ENCODE measurements around the gene CUL5. TPM values are rescaled to one million over a fixed set of nuclear protein-coding genes. Genes with fewer than 3 reads are reported as not detected.

Gene CUL5
- total and polyA plus RNA-seq, 2 of the 4 experiments (the other 2 are of a cell fraction), result 8.8 to 31.0 TPM

DNA sequence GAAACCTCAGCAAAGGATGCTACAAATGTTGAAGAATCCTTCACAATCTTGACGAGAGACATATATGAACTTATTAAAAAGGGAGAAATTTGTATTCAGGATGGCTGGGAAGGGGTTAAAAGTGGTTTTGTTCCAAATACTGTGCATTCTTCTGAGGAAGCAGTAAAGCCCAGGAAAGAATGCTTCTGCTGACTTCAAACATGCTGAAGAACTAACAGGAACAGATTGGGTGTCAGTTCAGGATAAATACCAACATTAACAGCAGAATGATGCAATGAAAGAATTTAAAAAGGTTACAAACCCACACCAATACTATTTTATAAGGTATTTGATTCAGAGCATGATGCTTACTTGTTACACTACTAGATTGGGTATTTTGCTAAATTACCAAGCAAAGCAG lies 46.5 kb upstream of the CUL5 start (continued):
- TF ChIP-seq, protein P1, sequence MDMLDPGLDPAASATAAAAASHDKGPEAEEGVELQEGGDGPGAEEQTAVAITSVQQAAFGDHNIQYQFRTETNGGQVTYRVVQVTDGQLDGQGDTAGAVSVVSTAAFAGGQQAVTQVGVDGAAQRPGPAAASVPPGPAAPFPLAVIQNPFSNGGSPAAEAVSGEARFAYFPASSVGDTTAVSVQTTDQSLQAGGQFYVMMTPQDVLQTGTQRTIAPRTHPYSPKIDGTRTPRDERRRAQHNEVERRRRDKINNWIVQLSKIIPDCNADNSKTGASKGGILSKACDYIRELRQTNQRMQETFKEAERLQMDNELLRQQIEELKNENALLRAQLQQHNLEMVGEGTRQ (IDR thresholded peaks at IDR 0.05; ENCODE audit: low read depth, low read length), result no peak

DNA sequence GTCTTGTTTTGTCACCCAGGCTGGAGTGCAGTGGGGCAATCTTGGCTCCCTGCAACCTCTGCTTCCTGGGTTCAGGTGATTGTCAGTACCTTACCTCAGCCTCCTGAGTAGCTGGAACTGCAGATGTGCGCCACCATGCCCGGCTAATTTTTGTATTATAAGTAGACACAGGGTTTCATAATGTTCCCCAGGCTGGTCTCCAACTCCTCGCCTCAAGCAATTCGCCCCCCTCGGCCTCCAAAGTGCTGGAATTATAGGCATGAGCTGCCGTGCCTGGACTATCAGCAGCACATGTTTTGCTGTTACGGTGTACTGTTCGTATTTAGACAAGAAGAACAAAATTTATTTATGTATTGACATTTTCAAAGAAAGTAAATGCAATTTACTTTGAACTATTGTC lies 45.6 kb upstream of the CUL5 start:
- Histone ChIP-seq H4K91ac (ENCODE audit: insufficient read depth, low read depth, low read length) (no peak overlapping the region), H3K14ac (replicated peaks; ENCODE audit: low read depth, low read length) (no peak overlapping the region), H3K9me1 (ENCODE audit: insufficient read depth, low read length) (no peaks in the 10 kb centered on the region), H3K9ac (ENCODE audit: low read depth, low read length) (no peak overlapping the region), H3K4ac (ENCODE audit: low read depth, low read length) (no peak overlapping the region), H3K18ac (ENCODE audit: low read depth, low read length) (no peak overlapping the region), H4K20me1 (ENCODE audit: insufficient read depth, low read length) (no peaks in the 10 kb centered on the region), H2BK15ac (ENCODE audit: low read depth, low read length) (no peak overlapping the region), H2BK20ac (ENCODE audit: low read depth, low read length) (no peak overlapping the region), H2BK5ac (ENCODE audit: low read depth, low read length, poor library complexity, severe bottlenecking) (no peak overlapping the region), H4K8ac (ENCODE audit: low read depth in 2 of 2, low read length in 2 of 2) (no peak overlapping the region), H3K23ac (ENCODE audit: low read depth, low read length) (no peak overlapping the region), H3K36me3 (ENCODE audit: control insufficient read depth, insufficient read depth, low read length) (no peaks in the 10 kb centered on the region), H4K5ac (ENCODE audit: low read depth, low read length) (no peak overlapping the region), H3K4me2 (ENCODE audit: low read depth, low read length) (no peak overlapping the region), H3K4me1 (ENCODE audit: control insufficient read depth, insufficient read depth, low read length) (no peaks in the 10 kb centered on the region), H3K4me3 (ENCODE audit: insufficient read depth, low read depth, low read length) (no peak overlapping the region), H3K27ac (ENCODE audit: insufficient read depth, low read length) (no peak overlapping the region), H3K79me1 (ENCODE audit: low read depth in 1 of 2, low read length in 2 of 2) (no peaks in the 10 kb centered on the region), H2AK5ac (ENCODE audit: low read depth, low read length) (no peak overlapping the region), H2AFZ (replicated peaks; ENCODE audit: low read length, poor library complexity) (no peak overlapping the region), H2BK120ac (ENCODE audit: low read depth, low read length) (no peak overlapping the region), H2AK9ac (replicated peaks; ENCODE audit: low read depth, low read length, poor library complexity) (no peak overlapping the region), H3K56ac (ENCODE audit: extremely low read depth, insufficient read depth, low read length) (no peak overlapping the region), H3K27me3 (ENCODE audit: control insufficient read depth, insufficient read depth, low read length) (peaks cover 1% of the 10 kb centered on the region; the same call in 1 of the 2 replicates), H3K9me3 (ENCODE audit: control insufficient read depth, insufficient read depth, low read length) (no peaks in the 10 kb centered on the region)
- POLR2A ChIA-PET (ENCODE audit: unreplicated experiment), result no interaction called here
- in situ Hi-C loops (cut with MboI; ENCODE audit: low sequenced_read_pairs) (no loop called here), intact Hi-C loops (cut with micrococcal nuclease) (no loop called here), dilution Hi-C loops (cut with HindIII; ENCODE audit: low sequenced_read_pairs, unreplicated experiment) (no loop called here)
- CTCF ChIA-PET, result no interaction called here
- TF ChIP-seq RCOR1 (IDR thresholded peaks at IDR 0.05; ENCODE audit: insufficient replicate concordance, low read length) (no peak), CHD1 (IDR thresholded peaks at IDR 0.05; ENCODE audit: low read depth, low read length) (no peak), CEBPB (IDR thresholded peaks at IDR 0.05; ENCODE audit: low read depth, low read length) (no peak), RFX5 (IDR thresholded peaks at IDR 0.05; ENCODE audit: low read depth, low read length) (no peak), MAZ (IDR thresholded peaks at IDR 0.05; ENCODE audit: borderline replicate concordance, low read depth, low read length) (no peak), RAD21 (IDR thresholded peaks at IDR 0.05; ENCODE audit: low read length) (no peak), NFE2L2 (IDR thresholded peaks at IDR 0.05; ENCODE audit: low read depth, low read length) (no peak), MXI1 (IDR thresholded peaks at IDR 0.05; ENCODE audit: borderline replicate concordance, low read depth, low read length) (no peak), BHLHE40 (IDR thresholded peaks at IDR 0.05; ENCODE audit: low read depth, low read length) (no peak)
- WGBS, 2 experiments (ENCODE audit: extremely low coverage in 2 of 2, insufficient read length in 1 of 2), result no CpG with 5 or more reads among the region's 8 CpGs
- ATAC-seq (ENCODE audit: low read depth) (no peak), DNase-seq (no peak)
- no TSS peak for BruUV-seq (replicated peaks)
